ENCODE measurements around the gene GPC6.
"Not testable (repeated sequence)": the region's sequence is repeated elsewhere in the genome, so short reads cannot be mapped to it uniquely, and the experiment has no call there.

The GPC6 gene

DNA sequence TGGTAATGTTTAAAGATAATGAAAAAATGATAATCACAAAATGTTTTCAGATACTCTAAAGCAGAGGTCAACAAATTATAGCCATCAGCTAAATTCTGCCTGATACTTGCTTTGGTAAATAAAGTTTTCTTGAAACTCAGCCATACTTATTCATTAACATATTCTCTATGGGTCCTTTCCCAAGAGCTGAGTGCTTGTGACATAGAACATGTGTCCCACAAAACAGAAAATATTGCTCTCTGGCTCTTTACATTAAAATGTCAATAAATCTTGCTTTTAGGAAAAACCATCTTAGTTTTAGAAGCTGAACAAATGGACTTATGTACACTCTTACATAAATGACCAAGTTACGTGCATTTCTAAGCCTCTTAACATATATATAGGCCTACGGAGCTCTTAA is 945.8 kb downstream of the GPC6 start:
- no peak for DNase-seq (ENCODE audit: low spot score)

GRCh38 chr13:94173312-94173854 is 946.8 kb downstream of the GPC6 start:
- DNase-seq (ENCODE audit: low spot score), result no peak

GRCh38 chr13:94174009-94174408 is 947.4 kb downstream of the GPC6 start:
- DNase-seq (ENCODE audit: low spot score), result no peak

DNA sequence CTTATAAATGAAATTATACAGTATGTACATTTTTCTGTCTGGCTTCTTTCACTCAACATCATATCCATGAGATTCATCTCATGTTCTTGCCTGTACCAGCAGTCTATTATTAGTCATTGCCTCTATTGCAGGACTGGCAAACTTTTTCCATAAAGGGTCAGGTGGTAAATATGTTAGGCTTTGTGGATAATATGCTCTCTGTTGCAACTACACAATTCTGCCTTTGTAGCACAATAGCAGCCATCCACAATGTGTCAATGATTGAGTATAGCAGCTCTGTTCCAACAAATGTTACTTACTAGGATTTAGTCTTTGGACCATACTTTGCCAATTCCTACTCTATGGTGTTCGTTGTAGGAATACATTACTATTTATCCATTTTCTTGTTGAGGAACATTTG is 948.5 kb downstream of the GPC6 start:
- no peak for DNase-seq (ENCODE audit: low spot score)

GRCh38 chr13:94176561-94176960 is 950.0 kb downstream of the GPC6 start:
- no peak for DNase-seq (ENCODE audit: low spot score)

DNA sequence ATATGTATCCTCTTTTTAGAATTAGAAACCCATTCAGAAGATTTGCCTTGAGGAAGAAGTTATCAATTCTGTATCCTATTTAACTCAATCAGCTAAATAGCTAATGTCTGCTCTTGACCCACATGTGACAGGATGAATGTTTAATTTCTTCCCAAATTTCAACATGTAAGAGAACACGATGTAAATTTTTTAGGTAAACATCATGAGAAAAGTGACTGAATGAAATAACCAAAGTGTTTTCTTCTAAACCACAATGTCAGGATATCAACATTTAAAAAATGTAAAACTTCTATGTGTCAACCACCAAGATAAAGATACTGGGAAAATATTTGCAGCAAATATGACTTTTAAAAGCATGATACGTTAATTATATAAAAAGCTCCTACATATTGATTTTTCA is 950.4 kb downstream of the GPC6 start:
- DNase-seq (ENCODE audit: low spot score), result no peak

- DNase-seq (ENCODE audit: low spot score), result no peak
Measured at GRCh38 chr13:94178625-94179244, 952.1 kb downstream of the GPC6 start.

GRCh38 chr13:94181461-94182107 is 955.0 kb downstream of the GPC6 start:
- DNase-seq (ENCODE audit: low spot score), result no peak

GRCh38 chr13:94182185-94182761 is 955.7 kb downstream of the GPC6 start:
- DNase-seq (ENCODE audit: low spot score), result no peak

- DNase-seq (ENCODE audit: low spot score), result no peak
Measured at GRCh38 chr13:94186470-94186869, 959.9 kb downstream of the GPC6 start.

DNA sequence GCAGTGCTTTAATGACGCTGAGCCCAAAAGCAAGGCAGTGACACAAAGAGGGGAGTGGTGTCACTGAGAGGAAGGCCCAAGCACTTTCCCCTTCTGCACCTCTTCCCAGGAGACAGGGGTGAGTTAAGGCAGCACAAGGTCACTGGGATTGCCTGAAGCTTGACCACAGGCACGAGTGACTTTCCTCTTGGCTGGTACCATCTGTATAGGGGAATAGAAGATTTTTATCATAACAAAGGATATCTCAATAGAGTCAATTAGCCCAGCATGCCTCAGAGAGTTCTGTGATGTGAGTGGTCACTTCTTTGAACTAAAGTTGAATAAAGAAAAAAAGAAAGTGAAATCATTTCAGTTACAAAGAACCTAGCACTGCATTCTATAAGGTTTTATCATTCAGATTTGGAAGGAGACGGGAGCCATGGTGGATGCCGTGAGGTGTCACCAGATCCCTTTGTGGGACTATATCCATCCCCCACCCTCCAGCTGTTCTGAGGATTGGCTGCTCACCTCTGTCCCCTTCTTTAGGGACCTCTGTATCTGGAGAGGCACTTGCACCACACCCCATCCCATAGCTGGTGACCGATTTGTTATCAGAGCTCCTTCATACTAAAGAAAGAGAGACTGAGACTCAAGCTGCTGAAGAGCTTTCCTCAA is 961.7 kb downstream of the GPC6 start:
- no peak for DNase-seq (ENCODE audit: low spot score)

- DNase-seq (ENCODE audit: low spot score), result no peak
Measured at GRCh38 chr13:94192431-94192975, 965.9 kb downstream of the GPC6 start.

DNA sequence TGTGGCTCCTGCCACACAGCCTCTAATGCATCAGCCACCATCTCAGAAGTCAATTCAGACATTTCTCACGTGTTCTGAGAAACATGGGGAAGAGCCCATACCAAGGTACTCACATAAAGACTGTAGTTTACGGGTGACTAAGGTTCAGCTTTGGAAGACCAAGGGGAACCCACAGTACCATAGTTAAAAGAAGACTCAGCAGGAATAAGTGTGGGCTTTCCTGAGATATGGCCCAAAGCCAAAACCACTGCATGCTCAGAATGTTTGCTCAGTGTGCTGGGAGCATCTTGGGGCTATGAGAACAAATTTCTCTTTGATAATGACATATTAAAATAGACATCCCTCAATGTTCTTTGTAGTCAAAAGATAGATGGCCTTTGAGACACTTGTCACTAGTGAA is 969.1 kb downstream of the GPC6 start:
- DNase-seq (ENCODE audit: low spot score), result no peak

DNA sequence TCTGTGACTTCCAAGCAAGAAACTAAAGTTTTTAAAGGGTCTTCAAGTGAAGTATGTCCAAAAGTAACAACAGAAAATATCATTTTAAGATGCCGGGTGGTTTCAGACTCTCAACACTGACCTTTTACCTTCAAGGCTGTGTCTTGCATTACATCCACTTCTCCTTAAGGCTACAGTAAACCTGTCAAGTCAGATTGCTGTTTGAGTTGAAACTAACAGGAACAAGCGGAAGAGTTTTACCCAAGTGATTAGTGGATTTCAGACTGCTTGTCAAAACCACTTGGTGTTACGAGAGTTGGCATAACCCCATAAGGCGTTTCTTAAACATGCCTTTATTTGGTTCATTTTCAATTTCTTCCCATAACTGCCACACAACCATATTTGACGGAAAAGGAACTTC is 969.8 kb downstream of the GPC6 start:
- DNase-seq (ENCODE audit: low spot score), result no peak

DNA sequence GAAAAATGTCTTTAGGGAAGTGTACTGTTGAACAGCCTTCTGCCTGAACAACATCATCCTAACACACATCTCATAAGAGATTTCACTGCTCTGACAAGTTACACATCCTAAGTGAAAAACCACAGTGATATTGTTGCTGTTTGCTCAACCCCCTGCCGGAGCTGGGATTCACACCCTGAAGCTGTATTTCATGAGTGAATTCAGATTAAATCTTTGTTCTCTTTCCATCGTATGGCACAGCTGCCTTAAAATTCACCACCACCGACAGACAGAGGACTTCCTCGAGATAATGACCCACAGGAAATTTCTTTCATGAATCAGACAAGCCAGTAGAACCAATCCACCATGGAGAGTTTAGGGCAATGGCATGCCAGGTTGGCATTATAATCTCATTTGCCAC is 972.1 kb downstream of the GPC6 start:
- no peak for DNase-seq (ENCODE audit: low spot score)

DNA sequence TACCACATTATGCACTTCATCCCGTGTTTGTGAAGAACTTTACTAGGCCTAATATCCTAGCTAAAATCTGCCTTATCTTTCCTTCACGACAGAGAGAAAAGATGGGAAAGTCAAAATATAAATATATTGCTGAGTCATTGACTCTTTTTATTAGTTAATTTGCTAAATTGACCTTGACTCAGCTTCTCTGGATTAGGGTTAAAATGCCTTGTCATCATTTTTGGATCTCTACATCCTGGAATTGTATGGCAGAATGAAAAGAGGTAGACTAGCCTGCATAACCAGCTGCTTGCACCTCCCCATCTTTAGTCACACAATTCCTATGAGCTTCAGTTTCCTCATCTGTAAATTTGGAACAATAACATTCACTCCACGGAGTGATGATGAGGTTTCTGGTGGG is 972.5 kb downstream of the GPC6 start:
- no peak for DNase-seq (ENCODE audit: low spot score)

GRCh38 chr13:94201022-94201421 is 974.4 kb downstream of the GPC6 start:
- DNase-seq (ENCODE audit: low spot score), result no peak

DNA sequence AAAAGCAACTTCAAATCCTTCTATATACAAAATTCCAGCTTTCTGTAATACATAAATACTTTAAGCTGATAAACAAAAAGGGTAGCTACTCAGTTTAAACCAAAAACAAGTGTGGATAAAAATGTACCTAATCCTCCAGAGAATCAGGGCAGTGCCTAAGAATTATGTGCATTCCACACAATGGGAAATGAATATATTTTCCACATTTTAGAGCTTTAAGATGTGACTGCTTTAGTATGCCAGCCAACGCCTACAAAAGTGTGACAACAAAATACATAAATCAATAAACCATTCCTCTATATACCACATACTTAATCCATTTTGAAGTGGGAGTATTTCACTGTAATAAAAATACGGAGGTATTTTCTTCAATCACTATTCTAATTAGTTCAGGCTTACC is 977.6 kb downstream of the GPC6 start:
- DNase-seq (ENCODE audit: low spot score), result no peak

DNA sequence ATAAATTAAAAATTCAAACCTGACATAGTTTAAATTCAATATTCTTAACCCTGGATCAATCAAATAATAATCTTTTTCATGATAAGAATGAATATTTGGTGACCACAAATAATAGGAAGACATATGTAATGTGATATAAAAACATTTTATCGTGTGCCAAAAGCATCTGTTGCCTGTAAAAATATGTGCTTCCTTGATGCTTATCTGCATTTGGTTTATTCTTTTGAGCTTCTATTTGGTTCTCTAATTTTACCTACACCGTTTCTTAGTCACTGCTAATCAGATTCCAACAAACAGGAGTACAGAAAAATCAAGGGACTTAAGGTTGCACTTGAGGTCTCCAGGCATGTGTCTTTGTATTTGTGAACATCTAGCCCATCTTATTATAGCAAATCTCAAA is 978.3 kb downstream of the GPC6 start:
- DNase-seq (ENCODE audit: low spot score), result no peak

- DNase-seq (ENCODE audit: low spot score), result no peak
Measured at GRCh38 chr13:94205896-94206295, 979.3 kb downstream of the GPC6 start.

GRCh38 chr13:94209117-94209516 is 982.5 kb downstream of the GPC6 start:
- no peak for DNase-seq (ENCODE audit: low spot score)

GRCh38 chr13:94209913-94210312 is 983.3 kb downstream of the GPC6 start:
- not testable (repeated sequence) for DNase-seq (ENCODE audit: low spot score)

- no peak for DNase-seq (ENCODE audit: low spot score)
Measured at GRCh38 chr13:94210816-94211215, 984.2 kb downstream of the GPC6 start.

Data from left forelimb (tissue), 1 donor.